ENCODE measurements around the gene SSUH2. TPM values are rescaled to one million over a fixed set of nuclear protein-coding genes. Genes with fewer than 3 reads are reported as not detected.
A peak's percentile ranks its signal among the peaks of the same experiment; 100 is the strongest.

SSUH2 gene
- total and polyA plus RNA-seq, 2 of the 13 experiments (the other 11 are each of a cell fraction or from before 2014, with no cell fraction given), result 38.1 to 136 TPM

- no peak for TF ChIP-seq PRDM15 (CRISPR knock-in tag; IDR thresholded peaks at IDR 0.05)
- no peak for TF ChIP-seq ZNF660 (CRISPR knock-in tag; IDR thresholded peaks at IDR 0.05; ENCODE audit: borderline replicate concordance, low read depth)
- TF ChIP-seq, protein P1, sequence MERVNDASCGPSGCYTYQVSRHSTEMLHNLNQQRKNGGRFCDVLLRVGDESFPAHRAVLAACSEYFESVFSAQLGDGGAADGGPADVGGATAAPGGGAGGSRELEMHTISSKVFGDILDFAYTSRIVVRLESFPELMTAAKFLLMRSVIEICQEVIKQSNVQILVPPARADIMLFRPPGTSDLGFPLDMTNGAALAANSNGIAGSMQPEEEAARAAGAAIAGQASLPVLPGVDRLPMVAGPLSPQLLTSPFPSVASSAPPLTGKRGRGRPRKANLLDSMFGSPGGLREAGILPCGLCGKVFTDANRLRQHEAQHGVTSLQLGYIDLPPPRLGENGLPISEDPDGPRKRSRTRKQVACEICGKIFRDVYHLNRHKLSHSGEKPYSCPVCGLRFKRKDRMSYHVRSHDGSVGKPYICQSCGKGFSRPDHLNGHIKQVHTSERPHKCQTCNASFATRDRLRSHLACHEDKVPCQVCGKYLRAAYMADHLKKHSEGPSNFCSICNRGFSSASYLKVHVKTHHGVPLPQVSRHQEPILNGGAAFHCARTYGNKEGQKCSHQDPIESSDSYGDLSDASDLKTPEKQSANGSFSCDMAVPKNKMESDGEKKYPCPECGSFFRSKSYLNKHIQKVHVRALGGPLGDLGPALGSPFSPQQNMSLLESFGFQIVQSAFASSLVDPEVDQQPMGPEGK (CRISPR knock-in tag; IDR thresholded peaks at IDR 0.05), result 0 out of 2 replicates have a peak, but pooled peaks have one; percentile 42
- TF ChIP-seq ZSCAN9 (CRISPR knock-in tag; IDR thresholded peaks at IDR 0.05; ENCODE audit: borderline replicate concordance), result no peak
- TF ChIP-seq, protein P2, sequence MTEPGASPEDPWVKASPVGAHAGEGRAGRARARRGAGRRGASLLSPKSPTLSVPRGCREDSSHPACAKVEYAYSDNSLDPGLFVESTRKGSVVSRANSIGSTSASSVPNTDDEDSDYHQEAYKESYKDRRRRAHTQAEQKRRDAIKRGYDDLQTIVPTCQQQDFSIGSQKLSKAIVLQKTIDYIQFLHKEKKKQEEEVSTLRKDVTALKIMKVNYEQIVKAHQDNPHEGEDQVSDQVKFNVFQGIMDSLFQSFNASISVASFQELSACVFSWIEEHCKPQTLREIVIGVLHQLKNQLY (CRISPR knock-in tag; IDR thresholded peaks at IDR 0.05), result no peak
- peak; percentile 61; the same call in 1 of the 2 replicates for TF ChIP-seq RXRA (CRISPR knock-in tag; IDR thresholded peaks at IDR 0.05)
- peak; percentile 75; the same call in 1 of the 2 replicates for TF ChIP-seq HNF4G (IDR thresholded peaks at IDR 0.05; ENCODE audit: borderline replicate concordance, low read depth, low read length)
- TF ChIP-seq HNF4G (CRISPR knock-in tag; IDR thresholded peaks at IDR 0.05; ENCODE audit: borderline replicate concordance, low read depth), result no peak
- TF ChIP-seq ZNF577 (CRISPR knock-in tag; IDR thresholded peaks at IDR 0.05; ENCODE audit: borderline replicate concordance, low read depth), result no peak
- no peak for TF ChIP-seq ZNF160 (CRISPR knock-in tag; IDR thresholded peaks at IDR 0.05)
- peak; percentile 88 for TF ChIP-seq RARA (CRISPR knock-in tag; IDR thresholded peaks at IDR 0.05)
- TF ChIP-seq NR0B2 (CRISPR knock-in tag; IDR thresholded peaks at IDR 0.05), result no peak
- peak; percentile 86 for TF ChIP-seq RBAK (CRISPR knock-in tag; IDR thresholded peaks at IDR 0.05)
- no peak for TF ChIP-seq MATR3 (CRISPR knock-in tag; IDR thresholded peaks at IDR 0.05)
- TF ChIP-seq SOX6 (IDR thresholded peaks at IDR 0.05), result no peak
- TF ChIP-seq SOX6 (CRISPR knock-in tag; IDR thresholded peaks at IDR 0.05), result peak; percentile 43; the same call in 1 of the 2 replicates
- TF ChIP-seq TEAD3 (CRISPR knock-in tag; optimal IDR thresholded peaks at IDR 0.05; ENCODE audit: borderline replicate concordance), result peak; percentile 82
- TF ChIP-seq ZNF264 (CRISPR knock-in tag; IDR thresholded peaks at IDR 0.05), result peak; percentile 100
- no peak for TF ChIP-seq ZBTB4 (CRISPR knock-in tag; IDR thresholded peaks at IDR 0.05; ENCODE audit: borderline replicate concordance)
- 0 out of 2 replicates have a peak, but pooled peaks have one; percentile 25 for TF ChIP-seq ETV5 (CRISPR knock-in tag; IDR thresholded peaks at IDR 0.05; ENCODE audit: borderline replicate concordance)
These were observed 9.3 kb upstream of the SSUH2 start (continued) for GRCh38 chr3:8653800-8654408.

Data from HepG2 (cell line).